ENCODE measurements around the gene MCOLN1.
A peak's percentile ranks its signal among the peaks of the same experiment; 100 is the strongest.

Gene MCOLN1

DNA sequence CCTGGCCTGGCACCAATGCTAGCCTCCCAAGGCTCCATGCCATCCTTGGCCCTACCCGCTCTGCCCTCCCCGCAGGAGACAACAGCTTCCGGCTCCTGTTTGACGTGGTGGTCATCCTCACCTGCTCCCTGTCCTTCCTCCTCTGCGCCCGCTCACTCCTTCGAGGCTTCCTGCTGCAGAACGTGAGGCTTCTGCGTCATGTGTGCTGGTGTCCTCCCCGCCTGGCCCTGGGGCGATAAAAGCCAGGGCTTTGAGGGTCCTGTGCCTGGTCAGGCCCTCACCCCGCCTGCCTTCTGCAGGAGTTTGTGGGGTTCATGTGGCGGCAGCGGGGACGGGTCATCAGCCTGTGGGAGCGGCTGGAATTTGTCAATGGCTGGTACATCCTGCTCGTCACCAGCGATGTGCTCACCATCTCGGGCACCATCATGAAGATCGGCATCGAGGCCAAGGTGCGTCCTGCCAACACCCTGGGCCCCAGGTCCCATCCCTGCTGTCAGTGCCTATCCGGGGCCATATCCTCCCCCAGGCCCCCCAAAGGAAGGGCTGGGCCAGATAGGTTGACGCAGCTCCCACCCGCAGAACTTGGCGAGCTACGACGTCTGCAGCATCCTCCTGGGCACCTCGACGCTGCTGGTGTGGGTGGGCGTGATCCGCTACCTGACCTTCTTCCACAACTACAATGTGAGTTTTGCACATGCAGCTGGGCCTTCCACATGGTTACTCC is 6.3 kb downstream of the MCOLN1 start:
- no peak for TF ChIP-seq RAD21 (IDR thresholded peaks at IDR 0.05; ENCODE audit: low read depth)
- no peak for TF ChIP-seq EGR1 (IDR thresholded peaks at IDR 0.05)
- no peak for TF ChIP-seq TEAD4 (IDR thresholded peaks at IDR 0.05)
- TF ChIP-seq FOXM1 (IDR thresholded peaks at IDR 0.05; ENCODE audit: borderline replicate concordance, low read depth) = no peak
- TF ChIP-seq NFIC (IDR thresholded peaks at IDR 0.05) = no peak
- no peak for TF ChIP-seq TAF1 (IDR thresholded peaks at IDR 0.05; ENCODE audit: low read depth)
- no peak for TF ChIP-seq TCF12 (IDR thresholded peaks at IDR 0.05; ENCODE audit: low read depth)
- no peak for TF ChIP-seq EP300 (IDR thresholded peaks at IDR 0.05; ENCODE audit: borderline replicate concordance)
- TF ChIP-seq CREB1 (IDR thresholded peaks at IDR 0.05; ENCODE audit: low read depth) = no peak
- TF ChIP-seq, protein P1, sequence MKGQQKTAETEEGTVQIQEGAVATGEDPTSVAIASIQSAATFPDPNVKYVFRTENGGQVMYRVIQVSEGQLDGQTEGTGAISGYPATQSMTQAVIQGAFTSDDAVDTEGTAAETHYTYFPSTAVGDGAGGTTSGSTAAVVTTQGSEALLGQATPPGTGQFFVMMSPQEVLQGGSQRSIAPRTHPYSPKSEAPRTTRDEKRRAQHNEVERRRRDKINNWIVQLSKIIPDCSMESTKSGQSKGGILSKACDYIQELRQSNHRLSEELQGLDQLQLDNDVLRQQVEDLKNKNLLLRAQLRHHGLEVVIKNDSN (IDR thresholded peaks at IDR 0.05) = no peak
- no peak for TF ChIP-seq ZBTB7A (IDR thresholded peaks at IDR 0.05; ENCODE audit: low read depth)
- TF ChIP-seq, protein P2, sequence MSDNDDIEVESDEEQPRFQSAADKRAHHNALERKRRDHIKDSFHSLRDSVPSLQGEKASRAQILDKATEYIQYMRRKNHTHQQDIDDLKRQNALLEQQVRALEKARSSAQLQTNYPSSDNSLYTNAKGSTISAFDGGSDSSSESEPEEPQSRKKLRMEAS (IDR thresholded peaks at IDR 0.05) = no peak
- TF ChIP-seq CEBPB (IDR thresholded peaks at IDR 0.05) = no peak
- TF ChIP-seq, protein P3, sequence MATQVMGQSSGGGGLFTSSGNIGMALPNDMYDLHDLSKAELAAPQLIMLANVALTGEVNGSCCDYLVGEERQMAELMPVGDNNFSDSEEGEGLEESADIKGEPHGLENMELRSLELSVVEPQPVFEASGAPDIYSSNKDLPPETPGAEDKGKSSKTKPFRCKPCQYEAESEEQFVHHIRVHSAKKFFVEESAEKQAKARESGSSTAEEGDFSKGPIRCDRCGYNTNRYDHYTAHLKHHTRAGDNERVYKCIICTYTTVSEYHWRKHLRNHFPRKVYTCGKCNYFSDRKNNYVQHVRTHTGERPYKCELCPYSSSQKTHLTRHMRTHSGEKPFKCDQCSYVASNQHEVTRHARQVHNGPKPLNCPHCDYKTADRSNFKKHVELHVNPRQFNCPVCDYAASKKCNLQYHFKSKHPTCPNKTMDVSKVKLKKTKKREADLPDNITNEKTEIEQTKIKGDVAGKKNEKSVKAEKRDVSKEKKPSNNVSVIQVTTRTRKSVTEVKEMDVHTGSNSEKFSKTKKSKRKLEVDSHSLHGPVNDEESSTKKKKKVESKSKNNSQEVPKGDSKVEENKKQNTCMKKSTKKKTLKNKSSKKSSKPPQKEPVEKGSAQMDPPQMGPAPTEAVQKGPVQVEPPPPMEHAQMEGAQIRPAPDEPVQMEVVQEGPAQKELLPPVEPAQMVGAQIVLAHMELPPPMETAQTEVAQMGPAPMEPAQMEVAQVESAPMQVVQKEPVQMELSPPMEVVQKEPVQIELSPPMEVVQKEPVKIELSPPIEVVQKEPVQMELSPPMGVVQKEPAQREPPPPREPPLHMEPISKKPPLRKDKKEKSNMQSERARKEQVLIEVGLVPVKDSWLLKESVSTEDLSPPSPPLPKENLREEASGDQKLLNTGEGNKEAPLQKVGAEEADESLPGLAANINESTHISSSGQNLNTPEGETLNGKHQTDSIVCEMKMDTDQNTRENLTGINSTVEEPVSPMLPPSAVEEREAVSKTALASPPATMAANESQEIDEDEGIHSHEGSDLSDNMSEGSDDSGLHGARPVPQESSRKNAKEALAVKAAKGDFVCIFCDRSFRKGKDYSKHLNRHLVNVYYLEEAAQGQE (IDR thresholded peaks at IDR 0.05; ENCODE audit: low read depth) = no peak
- no peak for TF ChIP-seq YY1 (IDR thresholded peaks at IDR 0.05; ENCODE audit: low read depth)

DNA sequence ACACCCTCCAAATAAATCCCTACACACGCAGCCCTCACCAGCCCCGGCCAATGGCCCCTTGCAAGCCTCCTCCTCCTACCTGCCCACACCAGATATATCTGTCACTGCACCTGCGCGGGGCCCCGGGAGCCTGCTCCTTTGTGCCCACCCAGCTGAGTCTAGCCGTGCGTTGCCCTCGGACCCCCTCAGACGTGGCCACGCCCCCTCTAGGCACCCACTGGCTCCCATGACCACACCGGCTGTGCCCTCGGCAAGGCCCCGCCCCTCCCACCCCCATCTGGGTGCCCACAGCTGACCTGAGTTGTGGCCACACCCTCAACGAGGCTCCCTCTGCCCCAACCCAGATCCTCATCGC is 6.8 kb downstream of the MCOLN1 start:
- TF ChIP-seq TAF1 (IDR thresholded peaks at IDR 0.05; ENCODE audit: low read depth) (no peak), CREB1 (IDR thresholded peaks at IDR 0.05; ENCODE audit: low read depth) (no peak), CEBPB (IDR thresholded peaks at IDR 0.05) (no peak), RAD21 (IDR thresholded peaks at IDR 0.05; ENCODE audit: low read depth) (no peak), NFIC (IDR thresholded peaks at IDR 0.05) (no peak), ZBTB7A (IDR thresholded peaks at IDR 0.05; ENCODE audit: low read depth) (no peak), TEAD4 (IDR thresholded peaks at IDR 0.05) (no peak)
- TF ChIP-seq, protein P3 (IDR thresholded peaks at IDR 0.05; ENCODE audit: low read depth) = no peak
- TF ChIP-seq, protein P2 (IDR thresholded peaks at IDR 0.05) = no peak

DNA sequence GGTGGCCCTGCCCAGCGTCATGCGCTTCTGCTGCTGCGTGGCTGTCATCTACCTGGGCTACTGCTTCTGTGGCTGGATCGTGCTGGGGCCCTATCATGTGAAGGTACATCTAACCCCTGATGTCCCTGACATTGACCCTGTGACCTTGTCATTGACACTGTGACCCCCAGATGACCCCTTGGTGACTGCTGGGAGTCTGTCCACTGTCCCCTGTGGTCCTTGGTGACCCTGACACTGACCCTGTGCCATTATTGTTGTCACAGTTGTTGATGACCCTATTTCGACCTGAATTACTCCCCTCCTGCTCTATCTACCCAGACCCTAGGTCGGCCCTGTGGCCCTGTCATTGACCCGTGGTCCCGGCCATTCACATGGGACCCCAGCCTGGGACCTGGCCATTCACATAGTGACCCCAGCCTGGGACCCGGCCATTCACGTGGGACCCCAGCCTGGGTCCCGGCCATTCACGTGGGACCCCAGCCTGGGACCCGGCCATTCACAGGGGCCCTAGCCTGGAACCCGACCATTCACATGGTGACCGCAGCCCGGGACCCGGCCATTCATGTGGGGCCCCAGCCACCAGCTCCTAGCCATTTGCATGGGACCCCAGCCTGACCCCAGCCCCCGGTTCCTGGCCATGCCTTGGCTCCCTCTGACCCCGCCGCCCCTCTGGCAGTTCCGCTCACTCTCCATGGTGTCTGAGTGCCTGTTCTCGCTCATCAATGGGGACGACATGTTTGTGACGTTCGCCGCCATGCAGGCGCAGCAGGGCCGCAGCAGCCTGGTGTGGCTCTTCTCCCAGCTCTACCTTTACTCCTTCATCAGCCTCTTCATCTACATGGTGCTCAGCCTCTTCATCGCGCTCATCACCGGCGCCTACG is 7.4 kb downstream of the MCOLN1 start:
- TF ChIP-seq EP300 (IDR thresholded peaks at IDR 0.05; ENCODE audit: borderline replicate concordance) = no peak
- TF ChIP-seq, protein P3 (IDR thresholded peaks at IDR 0.05; ENCODE audit: low read depth) = no peak
- no peak for TF ChIP-seq TAF1 (IDR thresholded peaks at IDR 0.05; ENCODE audit: low read depth)
- TF ChIP-seq RAD21 (IDR thresholded peaks at IDR 0.05; ENCODE audit: low read depth) = no peak
- TF ChIP-seq FOXM1 (IDR thresholded peaks at IDR 0.05; ENCODE audit: borderline replicate concordance, low read depth) = no peak
- TF ChIP-seq TEAD4 (IDR thresholded peaks at IDR 0.05) = no peak
- no peak for TF ChIP-seq TCF12 (IDR thresholded peaks at IDR 0.05; ENCODE audit: low read depth)

DNA sequence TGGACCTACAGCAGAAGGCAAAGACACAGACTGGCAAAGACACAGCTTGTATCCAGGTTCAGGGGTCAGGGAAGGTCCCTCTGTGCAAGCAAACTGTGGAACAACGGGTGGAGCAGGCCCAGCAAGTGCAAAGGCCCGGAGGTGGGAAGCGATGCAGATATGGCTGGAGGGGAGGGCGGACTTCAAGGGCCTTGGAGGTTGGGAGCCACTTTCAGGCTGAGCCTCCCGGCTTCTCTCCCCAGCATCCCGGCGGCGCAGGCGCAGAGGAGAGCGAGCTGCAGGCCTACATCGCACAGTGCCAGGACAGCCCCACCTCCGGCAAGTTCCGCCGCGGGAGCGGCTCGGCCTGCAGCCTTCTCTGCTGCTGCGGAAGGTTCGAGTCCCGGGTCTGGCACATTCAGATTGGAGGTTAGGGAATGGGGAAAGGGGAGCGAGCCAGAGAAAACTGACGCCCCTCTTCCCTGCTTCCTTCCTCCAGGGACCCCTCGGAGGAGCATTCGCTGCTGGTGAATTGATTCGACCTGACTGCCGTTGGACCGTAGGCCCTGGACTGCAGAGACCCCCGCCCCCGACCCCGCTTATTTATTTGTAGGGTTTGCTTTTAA is 11.0 kb downstream of the MCOLN1 start:
- TF ChIP-seq TEAD4 (IDR thresholded peaks at IDR 0.05) = no peak
- TF ChIP-seq ZBTB7A (IDR thresholded peaks at IDR 0.05; ENCODE audit: low read depth) = 0 out of 2 replicates have a peak, but pooled peaks have one; percentile 38
